ENCODE results near the gene CNPY1. TPM values are rescaled to one million over a fixed set of nuclear protein-coding genes. Genes with fewer than 3 reads are reported as not detected.

CNPY1 gene
- total RNA-seq, 1 experiment from 2014 or later: not detected

DNA sequence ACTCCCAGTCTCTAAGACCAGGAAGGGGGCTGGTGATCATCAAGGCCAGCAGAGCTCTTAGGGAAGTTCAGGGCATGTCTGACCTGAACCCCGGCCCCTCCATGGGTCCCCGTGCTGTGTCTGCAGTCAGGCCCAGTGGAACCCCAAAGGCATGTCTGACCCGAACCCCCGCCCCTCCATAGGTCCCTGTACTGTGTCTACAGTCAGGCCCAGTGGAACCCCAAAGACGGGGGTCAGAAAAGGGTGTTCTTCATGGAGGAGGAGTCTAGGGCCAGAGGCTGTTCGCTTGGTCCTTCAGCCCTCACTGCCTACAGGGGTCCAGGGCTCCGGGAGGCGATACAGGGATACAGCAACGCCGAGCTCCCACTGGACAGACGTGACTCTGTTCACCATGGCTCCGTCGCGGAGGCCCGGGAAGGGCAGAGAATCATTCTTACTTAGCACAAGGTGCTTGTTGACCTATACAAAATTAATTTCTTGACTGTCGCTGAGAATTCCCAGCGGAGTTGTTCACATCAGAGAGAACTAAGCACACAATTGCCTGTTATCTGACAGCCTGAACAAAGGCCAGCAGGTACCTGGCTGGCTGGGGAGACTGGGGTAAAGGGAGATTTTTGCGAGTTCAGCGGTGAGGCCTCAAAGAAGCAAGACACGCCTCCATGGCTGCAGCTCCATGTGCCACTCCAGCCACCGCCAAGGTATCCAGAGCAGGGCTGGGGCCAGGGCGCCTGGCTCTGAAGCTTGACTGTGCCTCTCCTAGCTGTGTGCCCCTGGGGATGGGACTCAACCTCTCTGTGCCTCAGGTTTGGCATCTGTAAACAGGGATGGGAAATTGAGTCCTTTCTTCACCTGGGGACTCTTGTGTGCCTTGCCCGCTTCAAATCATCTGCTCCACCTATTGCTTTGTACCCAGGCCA is 61.6 kb downstream of the CNPY1 start:
- intact Hi-C loops (cut with micrococcal nuclease; ENCODE audit: unreplicated experiment): no loop called here
- CTCF ChIA-PET: interaction anchor here (1.0 kb wide), 1 partner anchor 48 kb away, joined by 3 read pairs; no protein-coding TSS in a partner anchor
- no TSS peak for BruUV-seq (replicated peaks)
- Mint-ChIP-seq H3K27me3 (ENCODE audit: insufficient read depth, unreplicated experiment) (peaks cover 7% of the 10 kb centered on the region), H3K4me1 (ENCODE audit: low read depth, unreplicated experiment) (no peaks in the 10 kb centered on the region), H3K36me3 (ENCODE audit: insufficient read depth, unreplicated experiment) (no peaks in the 10 kb centered on the region), H3K27ac (ENCODE audit: unreplicated experiment) (no peak overlapping the region), H3K4me3 (ENCODE audit: unreplicated experiment) (no peak overlapping the region), H3K9me3 (ENCODE audit: unreplicated experiment) (no peaks in the 10 kb centered on the region)
- no peak for DNase-seq
- no peaks in the 10 kb centered on the region for H3K4me1 ChIP-seq
- no peak overlapping the region for H3K4me3 ChIP-seq (ENCODE audit: low read depth, low read length)
- TF ChIP-seq, protein P1, sequence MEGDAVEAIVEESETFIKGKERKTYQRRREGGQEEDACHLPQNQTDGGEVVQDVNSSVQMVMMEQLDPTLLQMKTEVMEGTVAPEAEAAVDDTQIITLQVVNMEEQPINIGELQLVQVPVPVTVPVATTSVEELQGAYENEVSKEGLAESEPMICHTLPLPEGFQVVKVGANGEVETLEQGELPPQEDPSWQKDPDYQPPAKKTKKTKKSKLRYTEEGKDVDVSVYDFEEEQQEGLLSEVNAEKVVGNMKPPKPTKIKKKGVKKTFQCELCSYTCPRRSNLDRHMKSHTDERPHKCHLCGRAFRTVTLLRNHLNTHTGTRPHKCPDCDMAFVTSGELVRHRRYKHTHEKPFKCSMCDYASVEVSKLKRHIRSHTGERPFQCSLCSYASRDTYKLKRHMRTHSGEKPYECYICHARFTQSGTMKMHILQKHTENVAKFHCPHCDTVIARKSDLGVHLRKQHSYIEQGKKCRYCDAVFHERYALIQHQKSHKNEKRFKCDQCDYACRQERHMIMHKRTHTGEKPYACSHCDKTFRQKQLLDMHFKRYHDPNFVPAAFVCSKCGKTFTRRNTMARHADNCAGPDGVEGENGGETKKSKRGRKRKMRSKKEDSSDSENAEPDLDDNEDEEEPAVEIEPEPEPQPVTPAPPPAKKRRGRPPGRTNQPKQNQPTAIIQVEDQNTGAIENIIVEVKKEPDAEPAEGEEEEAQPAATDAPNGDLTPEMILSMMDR (IDR thresholded peaks at IDR 0.05; ENCODE audit: insufficient read depth in 1 of 2, low read depth in 1 of 2, low read length in 1 of 2, severe bottlenecking in 1 of 2, unreplicated experiment in 1 of 2): no peak
- no peaks in the 10 kb centered on the region for H3K36me3 ChIP-seq (ENCODE audit: control insufficient read depth, insufficient read depth, low read length)
- no peaks in the 10 kb centered on the region for H3K27me3 ChIP-seq (replicated peaks; ENCODE audit: control insufficient read depth, insufficient read depth, low read length)
- H3K9me3 ChIP-seq: peaks cover 4% of the 10 kb centered on the region; the same call in 1 of the 2 replicates
- POLR2A ChIA-PET: no interaction called here

GRCh38 chr7:155483868-155484325 is 62.5 kb downstream of the CNPY1 start:
- Histone ChIP-seq H3K4me1 (no peaks in the 10 kb centered on the region), H3K9me3 (peaks cover 4% of the 10 kb centered on the region; the same call in 1 of the 2 replicates), H3K4me3 (ENCODE audit: low read depth, low read length) (no peak overlapping the region), H3K36me3 (ENCODE audit: control insufficient read depth, insufficient read depth, low read length) (no peaks in the 10 kb centered on the region), H3K27me3 (replicated peaks; ENCODE audit: control insufficient read depth, insufficient read depth, low read length) (no peaks in the 10 kb centered on the region)
- Mint-ChIP-seq H3K4me3 (ENCODE audit: unreplicated experiment) (no peak overlapping the region), H3K27me3 (ENCODE audit: insufficient read depth, unreplicated experiment) (peaks cover 8% of the 10 kb centered on the region), H3K36me3 (ENCODE audit: insufficient read depth, unreplicated experiment) (no peaks in the 10 kb centered on the region), H3K9me3 (ENCODE audit: unreplicated experiment) (no peaks in the 10 kb centered on the region), H3K4me1 (ENCODE audit: low read depth, unreplicated experiment) (no peaks in the 10 kb centered on the region), H3K27ac (ENCODE audit: unreplicated experiment) (no peak overlapping the region)
- no TSS peak for BruUV-seq (replicated peaks)
- POLR2A ChIA-PET: no interaction called here
- no peak for DNase-seq
- TF ChIP-seq, protein P1 (IDR thresholded peaks at IDR 0.05; ENCODE audit: insufficient read depth in 1 of 2, low read depth in 1 of 2, low read length in 1 of 2, severe bottlenecking in 1 of 2, unreplicated experiment in 1 of 2): no peak
- intact Hi-C loops (cut with micrococcal nuclease; ENCODE audit: unreplicated experiment): no loop called here
- CTCF ChIA-PET: interaction anchor here (1.0 kb wide), 1 partner anchor 49 kb away, joined by 3 read pairs; no protein-coding TSS in a partner anchor

GRCh38 chr7:155483245-155483644 is 63.1 kb downstream of the CNPY1 start:
- BruUV-seq (replicated peaks): no TSS peak
- no peaks in the 10 kb centered on the region for H3K9me3 Mint-ChIP-seq (ENCODE audit: unreplicated experiment)
- ChIA-PET CTCF (no interaction called here), POLR2A (no interaction called here)
- H3K9me3 ChIP-seq: peaks cover 4% of the 10 kb centered on the region; the same call in 1 of the 2 replicates
- H3K27me3 ChIP-seq (replicated peaks; ENCODE audit: control insufficient read depth, insufficient read depth, low read length): no peaks in the 10 kb centered on the region
- no peak overlapping the region for H3K4me3 Mint-ChIP-seq (ENCODE audit: unreplicated experiment)
- H3K4me3 ChIP-seq (ENCODE audit: low read depth, low read length): no peak overlapping the region
- no peaks in the 10 kb centered on the region for H3K36me3 Mint-ChIP-seq (ENCODE audit: insufficient read depth, unreplicated experiment)
- no peaks in the 10 kb centered on the region for H3K4me1 ChIP-seq
- H3K36me3 ChIP-seq (ENCODE audit: control insufficient read depth, insufficient read depth, low read length): no peaks in the 10 kb centered on the region
- H3K27me3 Mint-ChIP-seq (ENCODE audit: insufficient read depth, unreplicated experiment): peaks cover 6% of the 10 kb centered on the region
- no peak overlapping the region for H3K27ac Mint-ChIP-seq (ENCODE audit: unreplicated experiment)
- H3K4me1 Mint-ChIP-seq (ENCODE audit: low read depth, unreplicated experiment): no peaks in the 10 kb centered on the region
- DNase-seq: no peak
- intact Hi-C loops (cut with micrococcal nuclease; ENCODE audit: unreplicated experiment): no loop called here
- TF ChIP-seq, protein P1 (IDR thresholded peaks at IDR 0.05; ENCODE audit: insufficient read depth in 1 of 2, low read depth in 1 of 2, low read length in 1 of 2, severe bottlenecking in 1 of 2, unreplicated experiment in 1 of 2): no peak

All from Caco-2 (cell line).